Keratinocyte (primary cell): ENCODE data around the gene SLC12A6. TPM values are rescaled to one million over a fixed set of nuclear protein-coding genes. Genes with fewer than 3 reads are reported as not detected.
"Not testable (repeated sequence)": the region's sequence is repeated elsewhere in the genome, so short reads cannot be mapped to it uniquely, and the experiment has no call there.

Source experiments
- DNase-seq: peaks from one replicate; pipeline ENCODE4 v3.0.0-alpha.2; 2011; ENCODE audit warnings: low read depth, missing footprints, low spot score
- FAIRE-seq: peaks from 2 replicates; lab custom pipeline; 2011; peaks lifted over from hg19 to GRCh38; lab: Jason Lieb, UNC
- H2AFZ ChIP-seq: 2 replicates; pipeline ENCODE4 v1.6.0; 2012; ENCODE audit warnings: low read length, control low read depth, inconsistent platforms; ENCODE audit not compliant: control insufficient read depth
- H3K27ac ChIP-seq: 2 replicates; pipeline ENCODE4 v1.5.1; 2011; ENCODE audit warnings: low read length; ENCODE audit not compliant: control insufficient read depth, insufficient read depth
- H3K27me3 ChIP-seq: 3 replicates; pipeline ENCODE4 v1.6.0; 2011; ENCODE audit warnings: low read length; ENCODE audit not compliant: control insufficient read depth, insufficient read depth; ENCODE audit errors: extremely low read depth
- H3K36me3 ChIP-seq, 2 experiments: 2 replicates in 1 of 2; 3 replicates in 1 of 2; pipeline ENCODE4 v1.5.1; 2011; ENCODE audit warnings: low read length in 2 of 2, mild to moderate bottlenecking in 1 of 2; ENCODE audit not compliant: control insufficient read depth in 2 of 2, insufficient read depth in 2 of 2; ENCODE audit errors: extremely low read depth in 1 of 2
- H3K4me1 ChIP-seq: 3 replicates; pipeline ENCODE4 v1.5.1; 2011; ENCODE audit warnings: low read length; ENCODE audit not compliant: control insufficient read depth, insufficient read depth; ENCODE audit errors: extremely low read depth
- H3K4me2 ChIP-seq: 3 replicates; pipeline ENCODE4 v1.6.0; 2011; ENCODE audit warnings: low read depth, low read length; ENCODE audit not compliant: control insufficient read depth, insufficient read depth; ENCODE audit errors: extremely low read depth
- H3K4me3 ChIP-seq, 3 experiments: fragments of 200-600 bp in 1 of 3; sonication (generic) in 1 of 3; 2 replicates in 2 of 3; 3 replicates in 1 of 3; pipeline ENCODE4 v1.5.1; 2011 to 2016; ENCODE audit warnings: low read length in 3 of 3, mild to moderate bottlenecking in 3 of 3, control low read depth in 2 of 3, inconsistent platforms in 1 of 3, low read depth in 1 of 3, mixed read lengths in 1 of 3, mixed run types in 1 of 3, moderate library complexity in 1 of 3; ENCODE audit not compliant: control insufficient read depth in 2 of 3, insufficient read depth in 2 of 3; ENCODE audit errors: extremely low read depth in 1 of 3
- H3K79me2 ChIP-seq: 2 replicates; pipeline ENCODE4 v1.6.0; 2012; ENCODE audit warnings: low read length; ENCODE audit not compliant: control insufficient read depth, insufficient read depth
- H3K9ac ChIP-seq: 3 replicates; pipeline ENCODE4 v1.6.0; 2011; ENCODE audit warnings: low read length; ENCODE audit not compliant: control insufficient read depth, insufficient read depth; ENCODE audit errors: extremely low read depth
- H3K9me1 ChIP-seq: 3 replicates; pipeline ENCODE4 v1.6.0; 2011; ENCODE audit warnings: low read length; ENCODE audit not compliant: control insufficient read depth, insufficient read depth; ENCODE audit errors: extremely low read depth
- H3K9me3 ChIP-seq: 2 replicates; pipeline ENCODE4 v1.5.1; 2012; ENCODE audit warnings: low read depth, low read length; ENCODE audit not compliant: control insufficient read depth
- H4K20me1 ChIP-seq: 3 replicates; pipeline ENCODE4 v1.6.0; 2011; ENCODE audit warnings: low read length; ENCODE audit not compliant: control insufficient read depth, insufficient read depth; ENCODE audit errors: extremely low read depth
- EZH2 ChIP-seq: IDR thresholded peaks from one replicate; pipeline ENCODE4 v1.6.1; 2012; ENCODE audit warnings: inconsistent platforms, mild to moderate bottlenecking, low read length, moderate library complexity
- dilution Hi-C: fragments of 300-500 bp; cut with MboI; formaldehyde crosslinking; loops from one replicate; pipeline ENCODE4 v1.7.0; 2020; ENCODE audit warnings: low sequenced_read_pairs; ENCODE audit not compliant: extremely low pct_ligation_motif_present
- polyA plus RNA-seq, 5 experiments: library from polyadenylated mRNA; depleted of rRNA in 3 of 5; stranded (reverse) in 3 of 5; stranded (forward) in 1 of 5; unstranded in 1 of 5; fragments of >200 nt; gene quantifications; 1 replicate in 1 of 5; 2 replicates in 3 of 5; 3 replicates in 1 of 5; pipeline versions ENCODE4 v1.2.1 to v1.2.3, GENCODE V29; 2011 to 2012; ENCODE audit warnings: missing spikeins in 2 of 5, low read depth in 1 of 5, low replicate concordance in 1 of 5
- TF ChIP-seq, protein P1 (sequence below), 3 experiments: IDR thresholded peaks in 1 of 3; conservative IDR thresholded peaks in 1 of 3; optimal IDR thresholded peaks in 1 of 3; 2 replicates in 2 of 3; 3 replicates in 1 of 3; pipeline versions ENCODE3 to v1.5.1; 2011; ENCODE audit warnings: low read length in 3 of 3, mild to moderate bottlenecking in 3 of 3, moderate library complexity in 2 of 3, control low read depth in 1 of 3, inconsistent platforms in 1 of 3; ENCODE audit not compliant: insufficient read depth in 2 of 3; ENCODE audit errors: extremely low read depth in 1 of 3

Gene SLC12A6
- polyA plus RNA-seq, 1 donor (not counting 4 experiments of a cell fraction or from before 2014, with no cell fraction given), result 24.3 TPM

DNA sequence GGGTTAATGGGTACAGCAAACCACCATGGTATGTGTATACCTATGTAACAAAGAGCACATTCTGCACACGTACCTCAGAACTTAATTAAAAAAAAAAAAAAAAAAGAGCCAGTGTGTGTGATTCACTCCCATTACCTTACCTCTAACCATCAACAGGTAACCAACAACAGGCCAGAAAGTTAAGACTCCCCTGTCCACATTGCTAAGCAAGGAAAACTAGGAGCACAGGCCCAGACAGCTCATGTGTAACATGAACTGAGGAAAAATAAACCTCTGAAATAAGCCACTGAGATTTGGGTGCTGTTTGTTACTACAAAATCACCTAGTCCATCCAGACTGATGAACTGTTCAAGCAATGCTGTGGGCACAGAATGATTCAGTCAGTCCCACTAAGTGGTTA lies 133.6 kb downstream of the SLC12A6 start:
- dilution Hi-C loops, result no loop called here
- Histone ChIP-seq H3K9ac (no peak overlapping the region), H3K9me3 (no peaks in the 10 kb centered on the region), H3K4me1 (peaks cover 12% of the 10 kb centered on the region), H3K4me2 (no peak overlapping the region), H3K9me1 (no peaks in the 10 kb centered on the region), H3K27me3 (no peaks in the 10 kb centered on the region), H3K36me3 (peaks cover 0 to 6% of the 10 kb centered on the region in 2 experiments), H3K79me2 (peaks cover 96% of the 10 kb centered on the region), H3K27ac (no peak overlapping the region), H3K4me3 (no peak overlapping the region), H4K20me1 (no peaks in the 10 kb centered on the region), H2AFZ (no peak overlapping the region)
- TF ChIP-seq, protein P1, sequence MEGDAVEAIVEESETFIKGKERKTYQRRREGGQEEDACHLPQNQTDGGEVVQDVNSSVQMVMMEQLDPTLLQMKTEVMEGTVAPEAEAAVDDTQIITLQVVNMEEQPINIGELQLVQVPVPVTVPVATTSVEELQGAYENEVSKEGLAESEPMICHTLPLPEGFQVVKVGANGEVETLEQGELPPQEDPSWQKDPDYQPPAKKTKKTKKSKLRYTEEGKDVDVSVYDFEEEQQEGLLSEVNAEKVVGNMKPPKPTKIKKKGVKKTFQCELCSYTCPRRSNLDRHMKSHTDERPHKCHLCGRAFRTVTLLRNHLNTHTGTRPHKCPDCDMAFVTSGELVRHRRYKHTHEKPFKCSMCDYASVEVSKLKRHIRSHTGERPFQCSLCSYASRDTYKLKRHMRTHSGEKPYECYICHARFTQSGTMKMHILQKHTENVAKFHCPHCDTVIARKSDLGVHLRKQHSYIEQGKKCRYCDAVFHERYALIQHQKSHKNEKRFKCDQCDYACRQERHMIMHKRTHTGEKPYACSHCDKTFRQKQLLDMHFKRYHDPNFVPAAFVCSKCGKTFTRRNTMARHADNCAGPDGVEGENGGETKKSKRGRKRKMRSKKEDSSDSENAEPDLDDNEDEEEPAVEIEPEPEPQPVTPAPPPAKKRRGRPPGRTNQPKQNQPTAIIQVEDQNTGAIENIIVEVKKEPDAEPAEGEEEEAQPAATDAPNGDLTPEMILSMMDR (optimal IDR thresholded peaks at IDR 0.05 in 1 of 3, IDR thresholded peaks at IDR 0.05 in 1 of 3, conservative IDR thresholded peaks at IDR 0.05 in 1 of 3; ENCODE audit: extremely low read depth in 1 of 3, insufficient read depth in 2 of 3, low read length in 3 of 3), result no peak
- TF ChIP-seq EZH2, result no peak
- FAIRE-seq (peak; percentile 56), DNase-seq (no peak)

DNA sequence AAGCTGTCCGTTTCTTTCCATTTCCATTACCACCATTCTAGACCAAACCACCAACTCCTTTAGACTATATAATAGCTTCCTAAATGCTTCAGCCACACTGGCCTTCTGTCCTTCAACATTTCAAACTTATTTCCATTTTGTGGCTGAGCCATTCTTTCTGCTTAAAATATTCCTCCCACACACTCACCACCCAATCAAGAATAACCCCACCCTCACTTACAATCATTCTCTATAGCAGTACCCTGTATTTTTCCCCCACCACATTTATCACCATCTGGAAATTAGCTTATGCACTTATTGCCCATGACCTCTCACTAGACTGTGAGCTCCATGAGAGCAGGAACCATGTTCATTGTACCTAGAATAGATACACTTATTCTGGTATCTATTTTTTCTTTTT lies 134.3 kb downstream of the SLC12A6 start:
- H3K79me2 ChIP-seq, result peaks cover 96% of the 10 kb centered on the region
- H3K4me2 ChIP-seq, result no peak overlapping the region
- TF ChIP-seq, protein P1 (optimal IDR thresholded peaks at IDR 0.05 in 1 of 3, IDR thresholded peaks at IDR 0.05 in 1 of 3, conservative IDR thresholded peaks at IDR 0.05 in 1 of 3; ENCODE audit: extremely low read depth in 1 of 3, insufficient read depth in 2 of 3, low read length in 3 of 3), result no peak
- no peak for TF ChIP-seq EZH2
- FAIRE-seq (no peak), DNase-seq (no peak)
- no peak overlapping the region for H3K27ac ChIP-seq
- no peaks in the 10 kb centered on the region for H3K9me1 ChIP-seq
- no peaks in the 10 kb centered on the region for H4K20me1 ChIP-seq
- peaks cover 0 to 6% of the 10 kb centered on the region in 2 experiments for H3K36me3 ChIP-seq
- H3K27me3 ChIP-seq, result no peaks in the 10 kb centered on the region
- H3K4me3 ChIP-seq, result no peak overlapping the region
- no peak overlapping the region for H3K9ac ChIP-seq
- no peaks in the 10 kb centered on the region for H3K9me3 ChIP-seq
- dilution Hi-C loops, result no loop called here
- H3K4me1 ChIP-seq, result peaks cover 12% of the 10 kb centered on the region
- H2AFZ ChIP-seq, result no peak overlapping the region

DNA sequence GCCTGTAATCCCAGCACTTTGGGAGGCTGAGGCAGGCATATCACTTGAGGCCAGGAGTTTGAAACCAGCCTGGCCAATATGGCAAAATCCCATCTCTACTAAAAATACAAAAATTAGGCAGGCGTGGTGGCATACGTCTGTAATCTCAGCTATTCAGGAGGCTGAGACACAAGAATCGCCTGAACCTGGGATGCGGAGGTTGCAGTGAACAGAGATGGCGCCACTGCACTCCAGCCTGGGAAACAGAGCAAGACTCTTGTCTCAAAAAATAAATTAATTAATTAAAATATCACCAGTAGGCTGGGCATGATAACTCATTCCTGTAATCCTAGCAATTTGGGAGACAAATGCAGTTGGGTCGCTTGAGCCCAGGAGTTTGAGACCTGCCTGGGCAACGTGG lies 144.3 kb downstream of the SLC12A6 start:
- not testable (repeated sequence) for H3K27me3 ChIP-seq

More for the DNA sequence above, 144.3 kb downstream of the SLC12A6 start:
- H3K9me3 ChIP-seq, DNase-seq, H4K20me1 ChIP-seq, FAIRE-seq, H3K4me3 ChIP-seq, H2AFZ ChIP-seq, H3K27ac ChIP-seq, H3K36me3 ChIP-seq, H3K9me1 ChIP-seq, H3K4me2 ChIP-seq, H3K4me1 ChIP-seq, H3K9ac ChIP-seq, dilution Hi-C loops: not testable (repeated sequence)
- peaks cover 90% of the 10 kb centered on the region for H3K79me2 ChIP-seq
